ENCODE data around the gene KCNH4. TPM values are rescaled to one million over a fixed set of nuclear protein-coding genes. Genes with fewer than 3 reads are reported as not detected.

The KCNH4 gene
- polyA plus RNA-seq, 1 donor (not counting 4 experiments of a cell fraction or from before 2014, with no cell fraction given) = not detected

DNA sequence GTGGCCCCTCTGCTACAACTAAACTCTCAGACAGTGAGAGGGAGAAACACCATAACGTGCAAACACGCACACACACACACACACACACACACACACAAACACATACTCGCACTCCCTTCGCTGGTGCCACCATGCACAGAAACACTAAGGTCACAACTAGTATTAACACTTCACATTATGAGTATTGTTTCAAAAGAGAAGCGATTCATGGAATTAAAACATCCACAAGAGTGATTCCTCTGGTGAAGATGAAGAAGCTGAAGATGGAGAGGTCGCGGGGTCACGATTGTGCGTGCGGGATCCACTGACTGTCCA is 20.5 kb upstream of the KCNH4 start:
- no peak for FAIRE-seq
- dilution Hi-C loops (cut with MboI; ENCODE audit: extremely low pct_ligation_motif_present, low sequenced_read_pairs) = no loop called here
- TF ChIP-seq, protein P1, sequence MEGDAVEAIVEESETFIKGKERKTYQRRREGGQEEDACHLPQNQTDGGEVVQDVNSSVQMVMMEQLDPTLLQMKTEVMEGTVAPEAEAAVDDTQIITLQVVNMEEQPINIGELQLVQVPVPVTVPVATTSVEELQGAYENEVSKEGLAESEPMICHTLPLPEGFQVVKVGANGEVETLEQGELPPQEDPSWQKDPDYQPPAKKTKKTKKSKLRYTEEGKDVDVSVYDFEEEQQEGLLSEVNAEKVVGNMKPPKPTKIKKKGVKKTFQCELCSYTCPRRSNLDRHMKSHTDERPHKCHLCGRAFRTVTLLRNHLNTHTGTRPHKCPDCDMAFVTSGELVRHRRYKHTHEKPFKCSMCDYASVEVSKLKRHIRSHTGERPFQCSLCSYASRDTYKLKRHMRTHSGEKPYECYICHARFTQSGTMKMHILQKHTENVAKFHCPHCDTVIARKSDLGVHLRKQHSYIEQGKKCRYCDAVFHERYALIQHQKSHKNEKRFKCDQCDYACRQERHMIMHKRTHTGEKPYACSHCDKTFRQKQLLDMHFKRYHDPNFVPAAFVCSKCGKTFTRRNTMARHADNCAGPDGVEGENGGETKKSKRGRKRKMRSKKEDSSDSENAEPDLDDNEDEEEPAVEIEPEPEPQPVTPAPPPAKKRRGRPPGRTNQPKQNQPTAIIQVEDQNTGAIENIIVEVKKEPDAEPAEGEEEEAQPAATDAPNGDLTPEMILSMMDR (optimal IDR thresholded peaks at IDR 0.05 in 1 of 3, IDR thresholded peaks at IDR 0.05 in 1 of 3, conservative IDR thresholded peaks at IDR 0.05 in 1 of 3; ENCODE audit: extremely low read depth in 1 of 3, insufficient read depth in 2 of 3, low read length in 3 of 3) = no peak
- no peak for TF ChIP-seq EZH2 (IDR thresholded peaks at IDR 0.05; ENCODE audit: low read length)

DNA sequence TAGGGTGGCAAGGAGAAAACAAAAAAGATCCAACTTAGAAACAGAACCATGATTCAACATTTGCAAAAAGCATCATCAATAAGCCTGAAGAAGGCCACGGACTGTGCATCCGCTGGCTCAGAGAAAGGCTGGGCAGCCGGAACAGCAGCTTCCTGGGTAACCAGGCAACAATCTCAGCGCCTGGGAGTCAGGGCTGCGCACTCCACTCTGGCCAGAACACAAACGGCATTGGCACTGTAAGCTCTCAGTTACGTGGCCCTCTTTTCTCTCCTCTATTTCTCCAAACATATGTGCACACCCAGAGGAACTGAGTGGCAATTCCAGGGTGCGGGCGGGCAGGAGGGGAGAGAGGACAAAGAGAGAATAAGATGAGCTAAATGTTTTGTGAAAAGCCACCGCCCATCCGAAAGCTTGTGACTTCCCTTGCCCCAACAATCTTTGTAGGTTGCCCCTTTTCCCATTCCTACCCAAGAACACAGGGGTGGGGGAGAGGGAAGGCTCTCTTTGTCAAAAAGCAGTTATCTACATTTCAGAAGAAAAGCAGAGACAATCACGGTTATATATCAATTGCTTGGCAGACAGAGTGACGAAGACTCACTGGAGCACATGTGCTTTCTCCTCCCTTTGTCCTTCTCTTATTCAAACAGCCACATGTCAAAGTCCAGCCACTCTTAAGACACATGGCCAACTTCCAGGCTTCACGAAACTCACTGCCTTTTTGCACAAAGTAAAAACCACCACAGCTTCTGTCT is 19.9 kb upstream of the KCNH4 start:
- H2AFZ ChIP-seq (ENCODE audit: control insufficient read depth, low read length) = no peak overlapping the region
- H3K4me3 ChIP-seq (ENCODE audit: control insufficient read depth in 2 of 3, extremely low read depth in 1 of 3, insufficient read depth in 2 of 3, low read depth in 1 of 3, low read length in 3 of 3) = no peak overlapping the region
- no peak overlapping the region for H3K27ac ChIP-seq (ENCODE audit: control insufficient read depth, insufficient read depth, low read length)
- no peaks in the 10 kb centered on the region for H3K9me1 ChIP-seq (ENCODE audit: control insufficient read depth, extremely low read depth, insufficient read depth, low read length)
- no peaks in the 10 kb centered on the region for H3K27me3 ChIP-seq (ENCODE audit: control insufficient read depth, extremely low read depth, insufficient read depth, low read length)
- H3K79me2 ChIP-seq (ENCODE audit: control insufficient read depth, insufficient read depth, low read length) = no peaks in the 10 kb centered on the region
- H3K9me3 ChIP-seq (ENCODE audit: control insufficient read depth, low read depth, low read length) = no peaks in the 10 kb centered on the region
- no peak for DNase-seq (ENCODE audit: low read depth, low spot score)
- no peak for TF ChIP-seq EZH2 (IDR thresholded peaks at IDR 0.05; ENCODE audit: low read length)
- TF ChIP-seq, protein P1 (optimal IDR thresholded peaks at IDR 0.05 in 1 of 3, IDR thresholded peaks at IDR 0.05 in 1 of 3, conservative IDR thresholded peaks at IDR 0.05 in 1 of 3; ENCODE audit: extremely low read depth in 1 of 3, insufficient read depth in 2 of 3, low read length in 3 of 3) = no peak
- H4K20me1 ChIP-seq (ENCODE audit: control insufficient read depth, extremely low read depth, insufficient read depth, low read length) = no peaks in the 10 kb centered on the region
- H3K4me1 ChIP-seq (ENCODE audit: control insufficient read depth, extremely low read depth, insufficient read depth, low read length) = no peaks in the 10 kb centered on the region
- no peak overlapping the region for H3K9ac ChIP-seq (ENCODE audit: control insufficient read depth, extremely low read depth, insufficient read depth, low read length)
- H3K4me2 ChIP-seq (ENCODE audit: control insufficient read depth, extremely low read depth, insufficient read depth, low read depth, low read length) = no peak overlapping the region
- H3K36me3 ChIP-seq (ENCODE audit: control insufficient read depth in 2 of 2, extremely low read depth in 1 of 2, insufficient read depth in 2 of 2, low read length in 2 of 2) = peaks cover 0 to 2% of the 10 kb centered on the region in 2 experiments
- no peak for FAIRE-seq
- dilution Hi-C loops (cut with MboI; ENCODE audit: extremely low pct_ligation_motif_present, low sequenced_read_pairs) = no loop called here

More for the DNA sequence above, 20.5 kb upstream of the KCNH4 start:
- no peaks in the 10 kb centered on the region for H3K9me3 ChIP-seq (ENCODE audit: control insufficient read depth, low read depth, low read length)
- no peak for DNase-seq (ENCODE audit: low read depth, low spot score)
- no peak overlapping the region for H3K4me3 ChIP-seq (ENCODE audit: control insufficient read depth in 2 of 3, extremely low read depth in 1 of 3, insufficient read depth in 2 of 3, low read depth in 1 of 3, low read length in 3 of 3)
- no peak overlapping the region for H3K9ac ChIP-seq (ENCODE audit: control insufficient read depth, extremely low read depth, insufficient read depth, low read length)
- no peaks in the 10 kb centered on the region for H3K9me1 ChIP-seq (ENCODE audit: control insufficient read depth, extremely low read depth, insufficient read depth, low read length)
- H4K20me1 ChIP-seq (ENCODE audit: control insufficient read depth, extremely low read depth, insufficient read depth, low read length) = no peaks in the 10 kb centered on the region
- no peak overlapping the region for H2AFZ ChIP-seq (ENCODE audit: control insufficient read depth, low read length)
- no peaks in the 10 kb centered on the region for H3K27me3 ChIP-seq (ENCODE audit: control insufficient read depth, extremely low read depth, insufficient read depth, low read length)
- H3K4me1 ChIP-seq (ENCODE audit: control insufficient read depth, extremely low read depth, insufficient read depth, low read length) = no peaks in the 10 kb centered on the region
- H3K27ac ChIP-seq (ENCODE audit: control insufficient read depth, insufficient read depth, low read length) = no peak overlapping the region
- H3K4me2 ChIP-seq (ENCODE audit: control insufficient read depth, extremely low read depth, insufficient read depth, low read depth, low read length) = no peak overlapping the region
- no peaks in the 10 kb centered on the region for H3K79me2 ChIP-seq (ENCODE audit: control insufficient read depth, insufficient read depth, low read length)
- peaks cover 0 to 2% of the 10 kb centered on the region in 2 experiments for H3K36me3 ChIP-seq (ENCODE audit: control insufficient read depth in 2 of 2, extremely low read depth in 1 of 2, insufficient read depth in 2 of 2, low read length in 2 of 2)
